PC-9 (cell line): ENCODE data around the gene PRR13. TPM values are rescaled to one million over a fixed set of nuclear protein-coding genes. Genes with fewer than 3 reads are reported as not detected.
"Not testable (repeated sequence)": the region's sequence is repeated elsewhere in the genome, so short reads cannot be mapped to it uniquely, and the experiment has no call there.

ENCODE experiments used
- Bru-seq: library from RNA; stranded (reverse); fragments of 400-500 nt; gene quantifications from one replicate; lab custom pipeline; 2021; lab: Mats Ljungman, UMichigan
- BruChase-seq, 2 experiments: library from RNA; stranded (reverse); fragments of 400-500 nt; gene quantifications; one replicate each; lab custom pipeline; 2021; lab: Mats Ljungman, UMichigan
- BruUV-seq: library from RNA; stranded (reverse); fragments of 400-500 nt; replicated peaks from 2 replicates; lab custom pipeline; 2021; lab: Mats Ljungman, UMichigan
- CTCF ChIA-PET: fragments of 300-600 bp; sonication (Branson Sonifier 250); formaldehyde crosslinking; loops from one replicate; lab custom pipeline; 2022; ENCODE audit warnings: antibody characterized with exemption; lab: Charles Lee
- POLR2A ChIA-PET: fragments of 300-600 bp; sonication (Branson Sonifier 250); formaldehyde crosslinking; loops from one replicate; lab custom pipeline; 2022; ENCODE audit warnings: antibody characterized with exemption; ENCODE audit not compliant: unreplicated experiment; lab: Charles Lee
- DNase-seq, 2 experiments: peaks; one replicate each; pipeline versions ENCODE4 v3.0.0 to v3.0.0-alpha.2; 2015 to 2022; ENCODE audit warnings: mixed read lengths in 1 of 2
- H2AFZ ChIP-seq: fragments of 200-600 bp; sonication (generic); 2 replicates; pipeline ENCODE4 v1.8.1; 2017; ENCODE audit warnings: antibody characterized with exemption
- H3F3A ChIP-seq: fragments of 200-600 bp; sonication (generic); 2 replicates; pipeline ENCODE4 v1.8.1; 2017; ENCODE audit warnings: antibody characterized with exemption, mild to moderate bottlenecking, low read depth; ENCODE audit not compliant: insufficient read depth
- H3K27ac ChIP-seq: fragments of 200-600 bp; sonication (generic); 2 replicates; pipeline ENCODE4 v1.6.1; 2016; ENCODE audit warnings: mixed run types
- H3K27me3 ChIP-seq: fragments of 200-600 bp; sonication (generic); 2 replicates; pipeline ENCODE4 v1.6.1; 2016; ENCODE audit warnings: low read depth, mixed run types; ENCODE audit not compliant: insufficient read depth
- H3K36me3 ChIP-seq: fragments of 200-600 bp; sonication (generic); 2 replicates; pipeline ENCODE4 v1.6.1; 2016; ENCODE audit warnings: low read depth, mixed run types
- H3K4me1 ChIP-seq: fragments of 200-600 bp; sonication (generic); replicated peaks from 2 replicates; pipeline ENCODE4 v1.6.1; 2016; ENCODE audit warnings: mixed run types; ENCODE audit not compliant: insufficient read depth
- H3K4me2 ChIP-seq: fragments of 200-600 bp; sonication (generic); 2 replicates; pipeline ENCODE4 v1.6.1; 2017; ENCODE audit warnings: mixed run types
- H3K4me3 ChIP-seq: fragments of 200-600 bp; sonication (generic); 2 replicates; pipeline ENCODE4 v1.6.1; 2016; ENCODE audit warnings: mixed run types
- H3K79me2 ChIP-seq: fragments of 200-600 bp; sonication (generic); 2 replicates; pipeline ENCODE4 v1.6.1; 2017; ENCODE audit warnings: low read depth, mixed run types
- H3K9me2 ChIP-seq: fragments of 200-600 bp; sonication (generic); 2 replicates; pipeline ENCODE4 v1.8.1; 2017; ENCODE audit warnings: mild to moderate bottlenecking; ENCODE audit not compliant: insufficient read depth
- H3K9me3 ChIP-seq: fragments of 200-600 bp; sonication (generic); 2 replicates; pipeline ENCODE4 v1.8.1; 2016; ENCODE audit warnings: low read depth; ENCODE audit not compliant: insufficient read depth
- H4K20me1 ChIP-seq: fragments of 200-600 bp; sonication (generic); 2 replicates; pipeline ENCODE4 v1.8.1; 2017; ENCODE audit not compliant: insufficient read depth
- EZH2 ChIP-seq: fragments of 200-600 bp; sonication (generic); IDR thresholded peaks from 2 replicates; pipeline ENCODE4 v1.8.0; 2017; ENCODE audit warnings: antibody characterized with exemption, low read depth
- intact Hi-C: fragments of 100-400 bp; cut with micrococcal nuclease; formaldehyde crosslinking; loops from one replicate; pipeline ENCODE4 v1.10.0; 2022; ENCODE audit not compliant: unreplicated experiment
- long read RNA-seq: library from polyadenylated mRNA; stranded (forward); transcript quantifications from one replicate; pipeline ENCODE4 v2.0.0, GENCODE V29; 2022
- total RNA-seq: library from RNA; stranded (reverse); gene quantifications from 2 replicates; pipeline ENCODE4 v1.2.3, GENCODE V29; 2021
- TF ChIP-seq, protein P1 (sequence below): fragments of 200-600 bp; sonication (generic); conservative IDR thresholded peaks from 2 replicates; pipeline ENCODE4 v1.6.1; 2017; ENCODE audit warnings: mixed run types, antibody characterized with exemption, mild to moderate bottlenecking, moderate library complexity

The PRR13 gene, protein sequence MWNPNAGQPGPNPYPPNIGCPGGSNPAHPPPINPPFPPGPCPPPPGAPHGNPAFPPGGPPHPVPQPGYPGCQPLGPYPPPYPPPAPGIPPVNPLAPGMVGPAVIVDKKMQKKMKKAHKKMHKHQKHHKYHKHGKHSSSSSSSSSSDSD
- 138 and 203 TPM in 2 replicates for total RNA-seq
- Bru-seq, nascent RNA = percentile 96 among the genes with signal in this experiment
- BruChase-seq, experiment 1, labeled RNA remaining after a 2-hour chase = percentile 96 among the genes with signal in this experiment
- percentile 98 among the genes with signal in this experiment for BruChase-seq, experiment 2, labeled RNA remaining after a 6-hour chase
- long read RNA-seq, transcript PRR13-202 (4 exons, 1,229 nt) = major isoform, 269 of 342 reads
- long read RNA-seq, transcript PRR13-209 (4 exons, 625 nt) = minor isoform, 34 of 342 reads
- long read RNA-seq, transcript PRR13-210 (4 exons, 1,009 nt) = minor isoform, 7 of 342 reads
- long read RNA-seq, partial matches to known transcripts = 9 of 342 reads
- long read RNA-seq, other reads (novel, unspliced or antisense) = 16 of 342 reads

DNA sequence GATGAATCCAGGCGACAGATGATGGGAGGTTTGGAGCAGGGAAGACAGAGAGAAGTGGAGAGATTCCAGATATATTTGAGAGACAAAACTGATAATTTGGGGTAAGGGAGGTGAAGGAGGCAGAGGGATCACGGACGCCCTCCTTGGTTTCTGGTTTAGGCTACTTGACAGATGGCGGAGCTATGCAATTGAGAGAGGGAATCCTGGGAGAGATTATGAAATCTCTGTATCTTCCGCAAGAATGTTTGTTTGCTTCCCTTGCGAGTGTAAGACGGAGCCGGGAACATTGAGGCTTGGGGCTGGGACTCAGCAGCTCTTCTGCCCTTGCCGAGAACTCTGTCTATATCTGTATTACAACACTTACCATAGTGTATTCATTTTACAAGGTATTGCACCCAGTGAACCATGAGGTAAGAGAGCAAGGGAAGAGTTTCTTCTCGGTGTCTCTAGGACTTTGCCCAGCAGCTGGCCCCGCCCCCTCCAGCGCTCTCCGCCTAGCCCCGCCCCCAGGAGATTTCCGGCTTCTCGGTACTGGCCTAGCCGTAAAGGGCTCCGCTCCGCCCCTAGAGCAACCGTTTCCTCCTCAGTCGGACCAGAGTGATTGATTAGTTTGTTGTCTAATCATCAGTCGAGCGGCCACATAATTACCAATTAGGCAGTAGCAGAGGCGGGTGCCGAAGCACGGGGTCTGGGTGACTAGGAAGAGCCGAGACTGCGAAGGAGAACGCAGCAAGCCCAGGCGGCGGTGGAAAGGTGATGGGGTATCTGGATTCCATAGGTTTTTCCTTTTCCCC, at the start of gene PRR13:
PRR13 (plus strand) TSS at position 695 of the 794 bp plus-strand sequence. CDS start 981 bp downstream, outside the sequence.
- ChIA-PET POLR2A (interaction anchor here (0.5 to 0.6 kb wide), 5 partner anchors 13 to 371 kb away, joined by 3 to 5 read pairs (median 3); no protein-coding TSS in a partner anchor), CTCF (interaction anchor here (0.6 to 1.3 kb wide), 4 partner anchors 10 to 89 kb away, joined by 3 to 9 read pairs (median 4); no protein-coding TSS in a partner anchor)
- no peaks in the 10 kb centered on the region for H3K9me3 ChIP-seq
- H2AFZ ChIP-seq = peak within 1 kb of the TSS; percentile 88
- peaks cover 19% of the 10 kb centered on the region for H3K36me3 ChIP-seq
- H3K79me2 ChIP-seq = peaks cover 35% of the 10 kb centered on the region
- H3K27me3 ChIP-seq = no peaks in the 10 kb centered on the region
- DNase-seq = peak; percentile 96 to 98
- no TSS peak for BruUV-seq
- H3F3A ChIP-seq = peaks cover 28% of the 10 kb centered on the region
- peaks cover 3% of the 10 kb centered on the region; the same call in 1 of the 2 replicates for H4K20me1 ChIP-seq
- intact Hi-C loops = loop anchor here (1.0 kb wide), 1 partner anchor 11 kb away; the partner anchor contains the start of gene PCBP2
- no peaks in the 10 kb centered on the region for H3K9me2 ChIP-seq
- TF ChIP-seq, protein P1, sequence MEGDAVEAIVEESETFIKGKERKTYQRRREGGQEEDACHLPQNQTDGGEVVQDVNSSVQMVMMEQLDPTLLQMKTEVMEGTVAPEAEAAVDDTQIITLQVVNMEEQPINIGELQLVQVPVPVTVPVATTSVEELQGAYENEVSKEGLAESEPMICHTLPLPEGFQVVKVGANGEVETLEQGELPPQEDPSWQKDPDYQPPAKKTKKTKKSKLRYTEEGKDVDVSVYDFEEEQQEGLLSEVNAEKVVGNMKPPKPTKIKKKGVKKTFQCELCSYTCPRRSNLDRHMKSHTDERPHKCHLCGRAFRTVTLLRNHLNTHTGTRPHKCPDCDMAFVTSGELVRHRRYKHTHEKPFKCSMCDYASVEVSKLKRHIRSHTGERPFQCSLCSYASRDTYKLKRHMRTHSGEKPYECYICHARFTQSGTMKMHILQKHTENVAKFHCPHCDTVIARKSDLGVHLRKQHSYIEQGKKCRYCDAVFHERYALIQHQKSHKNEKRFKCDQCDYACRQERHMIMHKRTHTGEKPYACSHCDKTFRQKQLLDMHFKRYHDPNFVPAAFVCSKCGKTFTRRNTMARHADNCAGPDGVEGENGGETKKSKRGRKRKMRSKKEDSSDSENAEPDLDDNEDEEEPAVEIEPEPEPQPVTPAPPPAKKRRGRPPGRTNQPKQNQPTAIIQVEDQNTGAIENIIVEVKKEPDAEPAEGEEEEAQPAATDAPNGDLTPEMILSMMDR = no peak
- no peak for TF ChIP-seq EZH2
- peaks cover 13% of the 10 kb centered on the region for H3K4me1 ChIP-seq
- peak within 1 kb of the TSS; percentile 68 for H3K4me3 ChIP-seq
- H3K4me2 ChIP-seq = peak within 1 kb of the TSS; percentile 75
- peak within 1 kb of the TSS; percentile 63 for H3K27ac ChIP-seq

GRCh38 chr12:53399896-53400295, 41.6 kb upstream of the PRR13 start:
- intact Hi-C loops = no loop called here
- Histone ChIP-seq H3K27me3 (no peaks in the 10 kb centered on the region), H3K9me3 (no peaks in the 10 kb centered on the region), H4K20me1 (peaks cover 32% of the 10 kb centered on the region), H3K4me2 (no peak overlapping the region), H3K4me3 (no peak overlapping the region), H3K27ac (no peak overlapping the region), H3K79me2 (peaks cover 77% of the 10 kb centered on the region), H3K4me1 (no peaks in the 10 kb centered on the region), H2AFZ (no peak overlapping the region), H3K36me3 (peaks cover 26% of the 10 kb centered on the region), H3F3A (peaks cover 27% of the 10 kb centered on the region; the same call in 1 of the 2 replicates), H3K9me2 (no peaks in the 10 kb centered on the region)
- POLR2A ChIA-PET = interaction anchor here (0.6 kb wide), 1 partner anchor 17 kb away, joined by 6 read pairs; no protein-coding TSS in a partner anchor
- DNase-seq = no peak
- CTCF ChIA-PET = no interaction called here
- no TSS peak for BruUV-seq
- TF ChIP-seq, protein P1 = no peak
- no peak for TF ChIP-seq EZH2

- DNase-seq, H3K4me3 ChIP-seq, CTCF ChIA-PET, H3K4me2 ChIP-seq, BruUV-seq, H3K9me3 ChIP-seq, POLR2A ChIA-PET, H3K9me2 ChIP-seq, H3K27ac ChIP-seq, H2AFZ ChIP-seq, H3K4me1 ChIP-seq, H3K27me3 ChIP-seq, intact Hi-C loops: not testable (repeated sequence)
- peaks cover 39% of the 10 kb centered on the region for H4K20me1 ChIP-seq
- 0 out of 2 replicates have a peak, but pooled peaks cover 16% of the 10 kb centered on the region for H3F3A ChIP-seq
- H3K36me3 ChIP-seq = peaks cover 38% of the 10 kb centered on the region
- H3K79me2 ChIP-seq = peaks cover 54% of the 10 kb centered on the region
Measured at GRCh38 chr12:53402351-53402750, 39.2 kb upstream of the PRR13 start.
